Testis (tissue), 3 donors: ENCODE results near the gene PRKAB1. TPM values are rescaled to one million over a fixed set of nuclear protein-coding genes. Genes with fewer than 3 reads are reported as not detected.

Experiments used
- DNase-seq: peaks from one replicate; pipeline ENCODE4 v3.0.0-alpha.2; 2019
- H3K27ac ChIP-seq, 2 donors: fragments of 200-600 bp; sonication (generic); one replicate each; pipeline ENCODE4 v1.5.1; 2019
- H3K27me3 ChIP-seq: fragments of 200-600 bp; sonication (generic); one replicate; pipeline ENCODE4 v1.5.1; 2019
- H3K36me3 ChIP-seq: fragments of 200-600 bp; sonication (generic); one replicate; pipeline ENCODE4 v1.5.1; 2017; ENCODE audit warnings: low read depth; ENCODE audit errors: missing control alignments
- H3K4me1 ChIP-seq: fragments of 200-600 bp; sonication (generic); one replicate; pipeline ENCODE4 v1.5.1; 2019
- H3K4me3 ChIP-seq, 2 donors: fragments of 200-600 bp; sonication (generic); one replicate each; pipeline ENCODE4 v1.5.1; 2017 to 2019
- H3K9me3 ChIP-seq: fragments of 200-600 bp; sonication (generic); one replicate; pipeline ENCODE4 v1.5.1; 2017
- CTCF ChIP-seq, 3 experiments: fragments of 450-650 bp in 2 of 3; fragments of 200-600 bp in 1 of 3; sonication (generic) in 1 of 3; IDR thresholded peaks; one replicate each; pipeline ENCODE4 v1.5.1; 2016 to 2019; ENCODE audit warnings: antibody characterized with exemption in 3 of 3, mild to moderate bottlenecking in 2 of 3, moderate library complexity in 1 of 3
- POLR2A ChIP-seq: fragments of 450-650 bp; IDR thresholded peaks from one replicate; pipeline ENCODE4 v1.6.1; 2017; ENCODE audit warnings: antibody characterized with exemption, mild to moderate bottlenecking, moderate library complexity
- WGBS, 2 donors: methylation state at CpG; one replicate each; pipeline ENCODE4 v1.1.5; 2018; 5-methylcytosine and 5-hydroxymethylcytosine counted together
- intact Hi-C: fragments of 100-400 bp; cut with DNase I; formaldehyde crosslinking; loops from one replicate; pipeline ENCODE4 v1.15.1; 2023; ENCODE audit warnings: low total_unique reads
- polyA plus RNA-seq: library from polyadenylated mRNA; stranded (reverse); fragments of 350-450 nt; fragmentation: Illumina TruSeq; extraction: RNeasy Lipid Tissue Mini Kit (QIAGEN cat#74804); gene quantifications from one replicate; pipeline ENCODE4 v1.2.3, GENCODE V29; 2014; ENCODE audit warnings: low read depth, low replicate concordance; ENCODE audit not compliant: insufficient read depth
- total RNA-seq, 2 donors: library from RNA; depleted of rRNA; stranded (reverse); fragments of >200 nt; gene quantifications; one replicate each; pipeline ENCODE4 v1.2.3, GENCODE V29; 2016

The PRKAB1 gene
- total and polyA plus RNA-seq, 3 donors from 2014 or later = 42.6 to 72.5 (median 48.5) TPM

- no peaks in the 10 kb centered on the region for H3K9me3 ChIP-seq
- TF ChIP-seq POLR2A (no peak), CTCF (IDR thresholded peaks at IDR 0.05) (no peak)
- H3K36me3 ChIP-seq = no peaks in the 10 kb centered on the region
- no peak overlapping the region for H3K4me3 ChIP-seq
- 83% methylated on average over 9 of the region's 9 CpGs for WGBS, 2 donors
- H3K27me3 ChIP-seq = no peaks in the 10 kb centered on the region
- intact Hi-C loops = no loop called here
- peak overlapping the region in 1 of 2 donors; percentile 54 for H3K27ac ChIP-seq
- DNase-seq = no peak
- H3K4me1 ChIP-seq = peaks cover 4% of the 10 kb centered on the region
Observed at GRCh38 chr12:119681728-119682638, 14.1 kb downstream of the PRKAB1 start.

GRCh38 chr12:119682639-119683252 lies 14.8 kb downstream of the PRKAB1 start:
- Histone ChIP-seq H3K4me3 (no peak overlapping the region), H3K9me3 (no peaks in the 10 kb centered on the region), H3K4me1 (peaks cover 4% of the 10 kb centered on the region), H3K27ac (peak overlapping the region; percentile 9 to 54), H3K36me3 (no peaks in the 10 kb centered on the region), H3K27me3 (no peaks in the 10 kb centered on the region)
- intact Hi-C loops = no loop called here
- WGBS, 2 donors = 47 to 53% methylated on average over 3 of the region's 3 CpGs
- TF ChIP-seq POLR2A = no peak
- TF ChIP-seq CTCF (IDR thresholded peaks at IDR 0.05) = no peak
- DNase-seq = no peak

GRCh38 chr12:119683413-119683812 lies 15.5 kb downstream of the PRKAB1 start:
- no peak for TF ChIP-seq CTCF (IDR thresholded peaks at IDR 0.05)
- TF ChIP-seq POLR2A = no peak
- H3K9me3 ChIP-seq = no peaks in the 10 kb centered on the region
- no peak overlapping the region for H3K4me3 ChIP-seq
- H3K27me3 ChIP-seq = no peaks in the 10 kb centered on the region
- peak overlapping the region in 1 of 2 donors; percentile 54 for H3K27ac ChIP-seq
- H3K4me1 ChIP-seq = peaks cover 4% of the 10 kb centered on the region
- no peak for DNase-seq
- intact Hi-C loops = no loop called here
- WGBS, 2 donors = 82 to 89% methylated on average over 6 of the region's 6 CpGs
- H3K36me3 ChIP-seq = no peaks in the 10 kb centered on the region

- Histone ChIP-seq H3K27me3 (no peaks in the 10 kb centered on the region), H3K36me3 (no peaks in the 10 kb centered on the region), H3K9me3 (no peaks in the 10 kb centered on the region), H3K27ac (no peak overlapping the region), H3K4me3 (no peak overlapping the region), H3K4me1 (peaks cover 4% of the 10 kb centered on the region)
- DNase-seq = no peak
- 91% methylated on average over 3 of the region's 3 CpGs for WGBS, 2 donors
- TF ChIP-seq POLR2A (no peak), CTCF (IDR thresholded peaks at IDR 0.05) (no peak)
- intact Hi-C loops = no loop called here
Observed at GRCh38 chr12:119683816-119684215, 15.9 kb downstream of the PRKAB1 start.
